Stomach (tissue), 4 donors: ENCODE measurements around the gene GLRA1.

Experiments used
- POLR2A ChIP-seq, 4 donors: fragments of 450-650 bp; IDR thresholded peaks; one replicate each; pipeline ENCODE4 v1.6.1; 2016; ENCODE audit warnings: antibody characterized with exemption in 4 of 4, control low read depth in 2 of 4, mild to moderate bottlenecking in 1 of 4, moderate library complexity in 1 of 4
- POLR2AphosphoS5 ChIP-seq, 3 donors: sonication (generic); formaldehyde crosslinking; IDR thresholded peaks; one replicate each; pipeline ENCODE4 v1.6.1; 2016; ENCODE audit warnings: antibody characterized with exemption in 3 of 3
- TF ChIP-seq, protein P1 (sequence below), 7 experiments: fragments of 450-650 bp in 4 of 7; fragments of 200-600 bp in 3 of 7; sonication (generic) in 3 of 7; IDR thresholded peaks; one replicate each; pipeline ENCODE4 v1.5.1; 2016 to 2019; ENCODE audit warnings: antibody characterized with exemption in 7 of 7, control low read depth in 2 of 7, mild to moderate bottlenecking in 1 of 7

DNA sequence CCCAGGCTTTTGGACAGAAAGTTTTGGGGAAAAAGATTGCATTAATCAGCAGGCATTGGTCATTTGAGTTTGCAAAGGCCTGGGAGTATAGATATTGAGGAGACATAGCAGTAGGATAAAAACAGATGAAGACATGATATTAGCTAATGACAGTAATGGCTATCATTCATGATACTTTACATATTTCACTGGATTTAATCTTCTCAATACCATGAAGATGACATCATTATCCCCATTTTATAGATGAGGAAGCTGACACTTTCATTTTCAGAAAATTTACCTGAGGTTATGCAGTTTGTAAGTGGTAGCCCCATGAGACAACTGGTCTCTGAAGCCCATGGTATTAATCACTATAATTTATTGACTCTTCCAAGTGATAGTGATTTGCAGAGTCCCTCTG lies 23.0 kb downstream of the GLRA1 start:
- TF ChIP-seq, protein P1, sequence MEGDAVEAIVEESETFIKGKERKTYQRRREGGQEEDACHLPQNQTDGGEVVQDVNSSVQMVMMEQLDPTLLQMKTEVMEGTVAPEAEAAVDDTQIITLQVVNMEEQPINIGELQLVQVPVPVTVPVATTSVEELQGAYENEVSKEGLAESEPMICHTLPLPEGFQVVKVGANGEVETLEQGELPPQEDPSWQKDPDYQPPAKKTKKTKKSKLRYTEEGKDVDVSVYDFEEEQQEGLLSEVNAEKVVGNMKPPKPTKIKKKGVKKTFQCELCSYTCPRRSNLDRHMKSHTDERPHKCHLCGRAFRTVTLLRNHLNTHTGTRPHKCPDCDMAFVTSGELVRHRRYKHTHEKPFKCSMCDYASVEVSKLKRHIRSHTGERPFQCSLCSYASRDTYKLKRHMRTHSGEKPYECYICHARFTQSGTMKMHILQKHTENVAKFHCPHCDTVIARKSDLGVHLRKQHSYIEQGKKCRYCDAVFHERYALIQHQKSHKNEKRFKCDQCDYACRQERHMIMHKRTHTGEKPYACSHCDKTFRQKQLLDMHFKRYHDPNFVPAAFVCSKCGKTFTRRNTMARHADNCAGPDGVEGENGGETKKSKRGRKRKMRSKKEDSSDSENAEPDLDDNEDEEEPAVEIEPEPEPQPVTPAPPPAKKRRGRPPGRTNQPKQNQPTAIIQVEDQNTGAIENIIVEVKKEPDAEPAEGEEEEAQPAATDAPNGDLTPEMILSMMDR (IDR thresholded peaks at IDR 0.05) = no peak
- no peak for TF ChIP-seq POLR2A (IDR thresholded peaks at IDR 0.05)
- no peak for TF ChIP-seq POLR2AphosphoS5 (IDR thresholded peaks at IDR 0.05)
